Activated naive CD8-positive, alpha-beta T cell treated with anti-CD3 and anti-CD28 coated beads, Interleukin-2, amount 10 ng/mL, durations not matched to agents 7 days and 5 days (primary cell): ENCODE data around the gene GAGE12J. TPM values are rescaled to one million over a fixed set of nuclear protein-coding genes. Genes with fewer than 3 reads are reported as not detected.
"Not testable (repeated sequence)": the region's sequence is repeated elsewhere in the genome, so short reads cannot be mapped to it uniquely, and the experiment has no call there.

Experiments used
- ATAC-seq: fragments of 150-1000 bp; cut with Tn5 transposase; one replicate; pipeline ENCODE4 v1.10.0; 2021; ENCODE audit warnings: low read depth, moderate library complexity
- POLR2A ChIA-PET: fragments of 350-600 bp; sonication (Branson Sonifier 250); formaldehyde crosslinking; loops from one replicate; lab custom pipeline; 2021; ENCODE audit warnings: antibody characterized with exemption; lab: Charles Lee
- DNase-seq: peaks from one replicate; pipeline ENCODE4 v3.0.0; 2021
- H3K27ac Mint-ChIP-seq: one replicate; pipeline ENCODE4 v1.8.0; 2022; ENCODE audit warnings: mild to moderate bottlenecking, mixed read lengths
- H3K27me3 Mint-ChIP-seq: one replicate; pipeline ENCODE4 v1.8.0; 2022; ENCODE audit warnings: mild to moderate bottlenecking, moderate library complexity, mixed read lengths
- H3K36me3 Mint-ChIP-seq: one replicate; pipeline ENCODE4 v1.8.0; 2021; ENCODE audit warnings: mild to moderate bottlenecking, mixed read lengths
- H3K4me1 Mint-ChIP-seq: one replicate; pipeline ENCODE4 v1.8.0; 2021; ENCODE audit warnings: mixed read lengths
- H3K4me3 Mint-ChIP-seq: one replicate; pipeline ENCODE4 v1.8.0; 2022; ENCODE audit warnings: mild to moderate bottlenecking, moderate library complexity, mixed read lengths
- H3K9me3 Mint-ChIP-seq: one replicate; pipeline ENCODE4 v1.8.0; 2021; ENCODE audit warnings: mixed read lengths
- total RNA-seq, 2 experiments: library from RNA; stranded (reverse); gene quantifications; one replicate each; pipeline ENCODE4 v1.2.3, GENCODE V29; 2021

The GAGE12J gene
- total RNA-seq, 2 experiments from 2014 or later: not detected

GRCh38 chrX:49291615-49292337, 30.1 kb upstream of the GAGE12J start:
- Mint-ChIP-seq H3K27ac (peak overlapping the region; percentile 80), H3K27me3 (no peaks in the 10 kb centered on the region), H3K4me3 (no peak overlapping the region), H3K36me3 (peaks cover 8% of the 10 kb centered on the region), H3K4me1 (peaks cover 30% of the 10 kb centered on the region), H3K9me3 (no peaks in the 10 kb centered on the region)
- POLR2A ChIA-PET: interaction anchor here (1.2 to 1.8 kb wide), 2 partner anchors 18 to 98 kb away, joined by 3 to 4 read pairs; no protein-coding TSS in a partner anchor
- DNase-seq: peak; percentile 73
- peak; percentile 85 for ATAC-seq

GRCh38 chrX:49292400-49293362, 29.2 kb upstream of the GAGE12J start:
- Mint-ChIP-seq H3K4me1 (peaks cover 23% of the 10 kb centered on the region), H3K4me3 (no peak overlapping the region), H3K36me3 (peaks cover 4% of the 10 kb centered on the region), H3K27ac (peak overlapping the region; percentile 80), H3K27me3 (no peaks in the 10 kb centered on the region), H3K9me3 (no peaks in the 10 kb centered on the region)
- POLR2A ChIA-PET: interaction anchor here (1.8 kb wide), 1 partner anchor 17 kb away, joined by 4 read pairs; no protein-coding TSS in a partner anchor
- ATAC-seq: no peak
- DNase-seq: no peak

GRCh38 chrX:49299293-49299692, 22.5 kb upstream of the GAGE12J start:
- POLR2A ChIA-PET, H3K4me3 Mint-ChIP-seq, H3K27ac Mint-ChIP-seq, H3K27me3 Mint-ChIP-seq, H3K4me1 Mint-ChIP-seq, ATAC-seq, H3K36me3 Mint-ChIP-seq, H3K9me3 Mint-ChIP-seq, DNase-seq: not testable (repeated sequence)

GRCh38 chrX:49300703-49301102, 21.1 kb upstream of the GAGE12J start:
- no peaks in the 10 kb centered on the region for H3K9me3 Mint-ChIP-seq
- POLR2A ChIA-PET: no interaction called here
- no peaks in the 10 kb centered on the region for H3K36me3 Mint-ChIP-seq
- H3K27me3 Mint-ChIP-seq: no peaks in the 10 kb centered on the region
- H3K4me1 Mint-ChIP-seq: peaks cover 1% of the 10 kb centered on the region
- ATAC-seq (no peak), DNase-seq (no peak)
- no peak overlapping the region for H3K27ac Mint-ChIP-seq
- no peak overlapping the region for H3K4me3 Mint-ChIP-seq

GRCh38 chrX:49303346-49303745, 18.5 kb upstream of the GAGE12J start, which contains the start of gene GAGE10:
TSS of gene GAGE10 (plus strand) at chrX:49303646. CDS start at chrX:49304860, 1,214 bp downstream.
- no peak for DNase-seq
- no peaks in the 10 kb centered on the region for H3K4me1 Mint-ChIP-seq
- no peaks in the 10 kb centered on the region for H3K27me3 Mint-ChIP-seq
- ATAC-seq: no peak
- no peak within 1 kb of the TSS for H3K4me3 Mint-ChIP-seq
- no peaks in the 10 kb centered on the region for H3K9me3 Mint-ChIP-seq
- POLR2A ChIA-PET: no interaction called here
- no peak within 1 kb of the TSS for H3K27ac Mint-ChIP-seq
- no peaks in the 10 kb centered on the region for H3K36me3 Mint-ChIP-seq

GRCh38 chrX:49307775-49308174, 14.1 kb upstream of the GAGE12J start:
- DNase-seq, H3K27me3 Mint-ChIP-seq, H3K9me3 Mint-ChIP-seq, H3K36me3 Mint-ChIP-seq, H3K4me3 Mint-ChIP-seq, ATAC-seq, H3K27ac Mint-ChIP-seq: not testable (repeated sequence)
- peaks cover 17% of the 10 kb centered on the region for H3K4me1 Mint-ChIP-seq
- POLR2A ChIA-PET: interaction anchor here (1.3 kb wide), 1 partner anchor 35 kb away, joined by 4 read pairs; no protein-coding TSS in a partner anchor

GRCh38 chrX:49308604-49309269, 13.1 kb upstream of the GAGE12J start:
- DNase-seq: no peak
- peak overlapping the region; percentile 94 for H3K27ac Mint-ChIP-seq

GRCh38 chrX:49309401-49309981, 12.3 kb upstream of the GAGE12J start:
- peak; percentile 58 for ATAC-seq
- H3K4me3 Mint-ChIP-seq: peak overlapping the region; percentile 83
- POLR2A ChIA-PET: interaction anchor here (1.0 to 1.7 kb wide), 7 partner anchors 15 to 143 kb away, joined by 3 to 4 read pairs (median 3); no protein-coding TSS in a partner anchor
- H3K27me3 Mint-ChIP-seq: no peaks in the 10 kb centered on the region
- peaks cover 17% of the 10 kb centered on the region for H3K4me1 Mint-ChIP-seq
- H3K9me3 Mint-ChIP-seq: no peaks in the 10 kb centered on the region
- peak overlapping the region; percentile 94 for H3K27ac Mint-ChIP-seq
- DNase-seq: no peak
- H3K36me3 Mint-ChIP-seq: peaks cover 2% of the 10 kb centered on the region

More at GRCh38 chrX:49308604-49309269, 13.1 kb upstream of the GAGE12J start:
- peaks cover 17% of the 10 kb centered on the region for H3K4me1 Mint-ChIP-seq
- peak overlapping the region; percentile 83 for H3K4me3 Mint-ChIP-seq
- peak; percentile 82 for ATAC-seq
- no peaks in the 10 kb centered on the region for H3K27me3 Mint-ChIP-seq
- POLR2A ChIA-PET: interaction anchor here (1.2 to 1.7 kb wide), 5 partner anchors 14 to 40 kb away, joined by 3 to 4 read pairs (median 4); no protein-coding TSS in a partner anchor
- peaks cover 2% of the 10 kb centered on the region for H3K36me3 Mint-ChIP-seq
- no peaks in the 10 kb centered on the region for H3K9me3 Mint-ChIP-seq

- peak overlapping the region; percentile 94 for H3K27ac Mint-ChIP-seq
- no peaks in the 10 kb centered on the region for H3K9me3 Mint-ChIP-seq
- POLR2A ChIA-PET: interaction anchor here (0.5 to 1.7 kb wide), 3 partner anchors 19 to 186 kb away, joined by 3 to 4 read pairs (median 3); no protein-coding TSS in a partner anchor
These were observed 11.5 kb upstream of the GAGE12J start for GRCh38 chrX:49310371-49310770.

GRCh38 chrX:49312176-49312575, 9.7 kb upstream of the GAGE12J start:
- POLR2A ChIA-PET: interaction anchor here (0.6 kb wide), 1 partner anchor 309 kb away, joined by 3 read pairs; no protein-coding TSS in a partner anchor
- no peak overlapping the region for H3K4me3 Mint-ChIP-seq
- peaks cover 2% of the 10 kb centered on the region for H3K36me3 Mint-ChIP-seq
- H3K27me3 Mint-ChIP-seq: no peaks in the 10 kb centered on the region
- H3K9me3 Mint-ChIP-seq: no peaks in the 10 kb centered on the region
- DNase-seq (no peak), ATAC-seq (no peak)
- H3K4me1 Mint-ChIP-seq: peaks cover 17% of the 10 kb centered on the region
- no peak overlapping the region for H3K27ac Mint-ChIP-seq

More at GRCh38 chrX:49310371-49310770, 11.5 kb upstream of the GAGE12J start:
- no peak overlapping the region for H3K4me3 Mint-ChIP-seq
- peaks cover 17% of the 10 kb centered on the region for H3K4me1 Mint-ChIP-seq
- H3K27me3 Mint-ChIP-seq: no peaks in the 10 kb centered on the region
- H3K36me3 Mint-ChIP-seq: peaks cover 2% of the 10 kb centered on the region
- ATAC-seq (no peak), DNase-seq (no peak)

GRCh38 chrX:49316085-49316484, 5.8 kb upstream of the GAGE12J start:
- POLR2A ChIA-PET: no interaction called here
- no peaks in the 10 kb centered on the region for H3K36me3 Mint-ChIP-seq
- ATAC-seq: no peak
- no peak for DNase-seq
- H3K4me1 Mint-ChIP-seq: no peaks in the 10 kb centered on the region
- no peak overlapping the region for H3K27ac Mint-ChIP-seq
- no peak overlapping the region for H3K4me3 Mint-ChIP-seq
- H3K9me3 Mint-ChIP-seq: no peaks in the 10 kb centered on the region
- no peaks in the 10 kb centered on the region for H3K27me3 Mint-ChIP-seq

- H3K9me3 Mint-ChIP-seq, H3K4me3 Mint-ChIP-seq, H3K4me1 Mint-ChIP-seq, H3K27ac Mint-ChIP-seq, DNase-seq, POLR2A ChIA-PET, H3K36me3 Mint-ChIP-seq, ATAC-seq, H3K27me3 Mint-ChIP-seq: not testable (repeated sequence)
These were observed 429 bp downstream of the GAGE12J start for GRCh38 chrX:49322266-49322665.
